Heart right ventricle (tissue), 16 donors: Measurements from ENCODE around the gene C17orf67. TPM values are rescaled to one million over a fixed set of nuclear protein-coding genes. Genes with fewer than 3 reads are reported as not detected.
A peak's percentile ranks its signal among the peaks of the same experiment; 100 is the strongest.

ENCODE experiments used
- ATAC-seq, 8 donors: fragments of 200-7000 bp; cut with Tn5 transposase; one replicate each; pipeline ENCODE4 v1.9.1; 2020; ENCODE audit warnings: mild to moderate bottlenecking in 8 of 8, moderate library complexity in 8 of 8, moderate number of reproducible peaks in 1 of 8
- DNase-seq, 2 donors: peaks; one replicate each; pipeline ENCODE4 v3.0.0-alpha.2; 2020
- H3K27ac ChIP-seq, 10 donors: fragments of 200-600 bp; sonication (generic) in 2 of 10; one replicate each; pipeline versions ENCODE4 v1.5.0 to v1.8.0; 2020 to 2022; ENCODE audit warnings: mild to moderate bottlenecking in 3 of 10
- H3K27me3 ChIP-seq, 7 donors: fragments of 200-600 bp; one replicate each; pipeline ENCODE4 v1.8.0; 2021 to 2022; ENCODE audit warnings: mild to moderate bottlenecking in 2 of 7
- H3K36me3 ChIP-seq, 9 donors: fragments of 200-600 bp; sonication (generic) in 1 of 9; one replicate each; pipeline versions ENCODE4 v1.5.0 to v1.8.0; 2020 to 2022; ENCODE audit warnings: mild to moderate bottlenecking in 2 of 9
- H3K4me1 ChIP-seq, 9 donors: fragments of 200-600 bp; sonication (generic) in 1 of 9; one replicate each; pipeline versions ENCODE4 v1.5.0 to v1.8.0; 2020 to 2022; ENCODE audit warnings: mild to moderate bottlenecking in 4 of 9
- H3K4me3 ChIP-seq, 10 donors: fragments of 200-600 bp; sonication (generic) in 2 of 10; one replicate each; pipeline versions ENCODE4 v1.5.0 to v1.8.0; 2020 to 2022; ENCODE audit warnings: mild to moderate bottlenecking in 7 of 10, moderate library complexity in 2 of 10
- H3K9me3 ChIP-seq, 11 donors: fragments of 200-600 bp in 10 of 11; sonication (generic) in 2 of 11; one replicate each; pipeline versions ENCODE4 v1.5.0 to v1.8.0; 2013 to 2022; ENCODE audit warnings: mild to moderate bottlenecking in 2 of 11, control low read depth in 1 of 11, moderate library complexity in 1 of 11
- CTCF ChIP-seq, 9 donors: fragments of 200-600 bp; sonication (generic) in 2 of 9; IDR thresholded peaks; one replicate each; pipeline versions ENCODE4 v1.5.0 to v1.8.0; 2021 to 2022; ENCODE audit warnings: antibody characterized with exemption in 9 of 9, mild to moderate bottlenecking in 5 of 9, moderate library complexity in 1 of 9
- WGBS, 2 donors: extraction: QIAGEN DNeasy Blood & Tissue Kit; methylation state at CpG; one replicate each; pipeline ENCODE4 v1.1.7; 2013; ENCODE audit warnings: inconsistent platforms in 1 of 2; 5-methylcytosine and 5-hydroxymethylcytosine counted together
- intact Hi-C, 10 donors: fragments of 100-400 bp; cut with DNase I; formaldehyde crosslinking; loops; one replicate each; pipeline versions ENCODE4 v1.11.1 to v1.14.2; 2022
- polyA plus RNA-seq, 2 donors: library from polyadenylated mRNA; stranded (reverse); fragments of 200-250 nt; gene quantifications; one replicate each; pipeline ENCODE4 v1.2.3, GENCODE V29; 2013
- total RNA-seq, 10 donors: library from RNA; stranded (reverse); fragmentation: NEBNext Ultra II Directional in 3 of 10; extraction: Animal tissue kit (Norgen Biotek cat#: 25700) in 3 of 10; gene quantifications; one replicate each; pipeline versions ENCODE4 v1.2.1 to v1.2.4, GENCODE V29; 2021 to 2023
- donor health status: Arrhythmogenic right ventricular cardiomyopathy.
- donor health status: ischemic (EF 13 %, LVEDD 7.1; RV severe dilation, severe dysfunction).
- donor health status: healthy with polysubstance abuse.
- donor health status: DM: no; HTN: yes; CAD: no.
- donor health status: DM: no; HTN: no; CAD: no.
- donor health status: ischemic (EF 25% LVEDD 6.9; RV normal size, moderate dysfunction).
- donor health status: ischemic (EF 25% LVEDD 5.7; RV mildly dilated, moderate dysfunction).
- donor health status: healthy.
- donor health status: DM: yes; HTN: yes; CAD: no.
- donor health status: Ischemic cardiomyopathy.
- donor health status: ischemic (EF 35%, LVEDD 5.7; RV mildly dilated, moderate dysfunction).
- donor health status: nonischemic (EF 11% LVEDD 7.7; RV severe dilation, severe dysfunction).
- donor health status: DM: yes; HTN: yes; CAD: no.
- donor health status: PGD.
- donor health status: ischemic (EF 29% LVEDD 5.4; RV normal size, mild dysfunction).
- donor health status: nonischemic (EF 23%, LVEDD 6.1; RV moderate dilation, normal function).

Gene C17orf67
- total and polyA plus RNA-seq, 12 donors, result 0.23 to 2.2 (median 0.91) TPM

GRCh38 chr17:56824503-56824902 lies 9.2 kb downstream of the C17orf67 start:
- H3K36me3 ChIP-seq, result peaks cover 0 to 25% (median 0%) of the 10 kb centered on the region in 9 donors
- ATAC-seq, result no peak
- TF ChIP-seq CTCF (IDR thresholded peaks at IDR 0.05), result no peak
- no peaks in the 10 kb centered on the region for H3K27me3 ChIP-seq
- peaks cover 0 to 24% (median 7%) of the 10 kb centered on the region in 9 donors for H3K4me1 ChIP-seq
- H3K9me3 ChIP-seq, result peaks cover 0 to 3% (median 0%) of the 10 kb centered on the region in 11 donors
- DNase-seq, result no peak
- intact Hi-C loops, result loop anchor here in 1 of 10 donors (5.0 kb wide), 2 partner anchors 88 to 113 kb away; partner anchors contain the start of gene TRIM25
- no peak overlapping the region for H3K27ac ChIP-seq
- no peak overlapping the region for H3K4me3 ChIP-seq
- 91 to 96% methylated on average over 1 of the region's 1 CpG for WGBS, 2 donors

GRCh38 chr17:56823848-56824247 lies 9.9 kb downstream of the C17orf67 start:
- peaks cover 0 to 27% (median 7%) of the 10 kb centered on the region in 9 donors for H3K4me1 ChIP-seq
- H3K36me3 ChIP-seq, result peaks cover 0 to 18% (median 0%) of the 10 kb centered on the region in 9 donors
- H3K4me3 ChIP-seq, result no peak overlapping the region
- WGBS, 2 donors, result 80 to 82% methylated on average over 2 of the region's 2 CpGs
- no peak for ATAC-seq
- peaks cover 0 to 3% (median 0%) of the 10 kb centered on the region in 11 donors for H3K9me3 ChIP-seq
- no peaks in the 10 kb centered on the region for H3K27me3 ChIP-seq
- peak overlapping the region in 1 of 10 donors; percentile 75 for H3K27ac ChIP-seq
- DNase-seq, result no peak
- intact Hi-C loops, result loop anchor here in 3 of 10 donors (2.0 to 5.0 kb wide), 4 partner anchors 37 to 113 kb away; partner anchors contain the start of gene TRIM25 (in 1 of the 3)
- TF ChIP-seq CTCF (IDR thresholded peaks at IDR 0.05), result no peak

- 55 to 64% methylated on average over 5 of the region's 5 CpGs for WGBS, 2 donors
- peak overlapping the region in 9 of 10 donors; percentile 2 to 77 (median 20) for H3K27ac ChIP-seq
- no peak for TF ChIP-seq CTCF (IDR thresholded peaks at IDR 0.05)
- peaks cover 0 to 10% (median 0%) of the 10 kb centered on the region in 9 donors for H3K36me3 ChIP-seq
- no peak overlapping the region for H3K4me3 ChIP-seq
- H3K4me1 ChIP-seq, result peaks cover 0 to 27% (median 7%) of the 10 kb centered on the region in 9 donors
- peak; percentile 65 to 92 (median 84) for ATAC-seq
- DNase-seq, result peak; percentile 29
- peaks cover 0 to 3% (median 0%) of the 10 kb centered on the region in 11 donors for H3K9me3 ChIP-seq
- intact Hi-C loops, result loop anchor here in 3 of 10 donors (2.0 to 5.0 kb wide), 4 partner anchors 38 to 115 kb away; partner anchors contain the start of gene TRIM25 (in 1 of the 3)
- no peaks in the 10 kb centered on the region for H3K27me3 ChIP-seq
These were observed 11.0 kb downstream of the C17orf67 start for GRCh38 chr17:56822725-56823124.

- no peak for TF ChIP-seq CTCF (IDR thresholded peaks at IDR 0.05)
- intact Hi-C loops, result loop anchor here in 4 of 10 donors (2.0 to 5.0 kb wide), 5 partner anchors 39 to 119 kb away; partner anchors contain the start of gene TRIM25 (in 1 of the 4)
- DNase-seq, result no peak
These were observed 11.7 kb downstream of the C17orf67 start for GRCh38 chr17:56821847-56822534.

More at GRCh38 chr17:56821847-56822534, 11.7 kb downstream of the C17orf67 start:
- no peak for ATAC-seq
- H3K9me3 ChIP-seq, result peaks cover 0 to 3% (median 0%) of the 10 kb centered on the region in 11 donors
- H3K27ac ChIP-seq, result peak overlapping the region in 7 of 10 donors; percentile 2 to 77 (median 24)
- no peaks in the 10 kb centered on the region for H3K27me3 ChIP-seq
- no peak overlapping the region for H3K4me3 ChIP-seq
- peaks cover 0 to 8% (median 0%) of the 10 kb centered on the region in 9 donors for H3K36me3 ChIP-seq
- H3K4me1 ChIP-seq, result peaks cover 0 to 27% (median 7%) of the 10 kb centered on the region in 9 donors
- 83 to 88% methylated on average over 3 of the region's 3 CpGs for WGBS, 2 donors
